Activated T-helper 2 cell treated with anti-CD3 and anti-CD28 coated beads, Interferon-gamma antibody, Interleukin-2, Interleukin-4, amounts not matched to agents 10 μg/mL and 5 μg/mL and 100 μg/mL, durations not matched to agents 14 hours and 24 hours and 36 hours (primary cell): Measurements from ENCODE around the gene RER1. TPM values are rescaled to one million over a fixed set of nuclear protein-coding genes. Genes with fewer than 3 reads are reported as not detected.

Experiments
- DNase-seq: peaks from one replicate; pipeline ENCODE4 v3.0.0; 2021; ENCODE audit warnings: low spot score
- H3K27ac Mint-ChIP-seq: one replicate; pipeline ENCODE4 v1.8.0; 2021; ENCODE audit warnings: mixed read lengths
- H3K27me3 Mint-ChIP-seq: one replicate; pipeline ENCODE4 v1.8.0; 2021; ENCODE audit warnings: low read depth, mixed read lengths
- H3K36me3 Mint-ChIP-seq: one replicate; pipeline ENCODE4 v1.8.0; 2021; ENCODE audit warnings: low read depth, mixed read lengths
- H3K4me1 Mint-ChIP-seq: one replicate; pipeline ENCODE4 v1.8.0; 2021; ENCODE audit warnings: low read depth, mixed read lengths
- H3K4me3 Mint-ChIP-seq: one replicate; pipeline ENCODE4 v1.8.0; 2021; ENCODE audit warnings: low read depth, mild to moderate bottlenecking, moderate library complexity, mixed read lengths
- H3K9me3 Mint-ChIP-seq: one replicate; pipeline ENCODE4 v1.8.0; 2021; ENCODE audit warnings: mixed read lengths
- intact Hi-C: fragments of 100-400 bp; cut with micrococcal nuclease; formaldehyde crosslinking; loops from one replicate; pipeline ENCODE4 v1.15.1; 2023
- total RNA-seq: library from RNA; stranded (reverse); gene quantifications from 2 replicates; pipeline ENCODE4 v1.2.3, GENCODE V29; 2022

The RER1 gene
- total RNA-seq, 1 donor from 2014 or later: 142 TPM

GRCh38 chr1:2376261-2376741 lies 15.3 kb upstream of the RER1 start:
- no peak overlapping the region for H3K27ac Mint-ChIP-seq
- H3K9me3 Mint-ChIP-seq: no peaks in the 10 kb centered on the region
- H3K4me3 Mint-ChIP-seq: no peak overlapping the region
- DNase-seq: no peak
- intact Hi-C loops: no loop called here
- H3K36me3 Mint-ChIP-seq: no peaks in the 10 kb centered on the region
- no peaks in the 10 kb centered on the region for H3K27me3 Mint-ChIP-seq
- H3K4me1 Mint-ChIP-seq: no peaks in the 10 kb centered on the region

- DNase-seq: no peak
- intact Hi-C loops: no loop called here
- no peaks in the 10 kb centered on the region for H3K9me3 Mint-ChIP-seq
- no peak overlapping the region for H3K4me3 Mint-ChIP-seq
- no peaks in the 10 kb centered on the region for H3K4me1 Mint-ChIP-seq
- no peaks in the 10 kb centered on the region for H3K36me3 Mint-ChIP-seq
- no peaks in the 10 kb centered on the region for H3K27me3 Mint-ChIP-seq
- no peak overlapping the region for H3K27ac Mint-ChIP-seq
These were observed 14.5 kb upstream of the RER1 start for GRCh38 chr1:2376931-2377672.

GRCh38 chr1:2377751-2378440 lies 13.7 kb upstream of the RER1 start:
- Mint-ChIP-seq H3K27ac (no peak overlapping the region), H3K36me3 (no peaks in the 10 kb centered on the region), H3K27me3 (no peaks in the 10 kb centered on the region), H3K4me1 (no peaks in the 10 kb centered on the region), H3K4me3 (no peak overlapping the region), H3K9me3 (no peaks in the 10 kb centered on the region)
- no peak for DNase-seq
- intact Hi-C loops: no loop called here

GRCh38 chr1:2378441-2378851 lies 13.2 kb upstream of the RER1 start:
- no peak overlapping the region for H3K4me3 Mint-ChIP-seq
- no peaks in the 10 kb centered on the region for H3K27me3 Mint-ChIP-seq
- H3K27ac Mint-ChIP-seq: no peak overlapping the region
- no peaks in the 10 kb centered on the region for H3K9me3 Mint-ChIP-seq
- DNase-seq: no peak
- H3K4me1 Mint-ChIP-seq: no peaks in the 10 kb centered on the region
- H3K36me3 Mint-ChIP-seq: no peaks in the 10 kb centered on the region
- intact Hi-C loops: no loop called here

GRCh38 chr1:2378956-2379732 lies 12.5 kb upstream of the RER1 start:
- Mint-ChIP-seq H3K36me3 (no peaks in the 10 kb centered on the region), H3K9me3 (no peaks in the 10 kb centered on the region), H3K4me1 (no peaks in the 10 kb centered on the region), H3K27ac (no peak overlapping the region), H3K4me3 (no peak overlapping the region), H3K27me3 (no peaks in the 10 kb centered on the region)
- intact Hi-C loops: no loop called here
- no peak for DNase-seq

GRCh38 chr1:2379733-2380404 lies 11.8 kb upstream of the RER1 start:
- Mint-ChIP-seq H3K9me3 (no peaks in the 10 kb centered on the region), H3K36me3 (no peaks in the 10 kb centered on the region), H3K27me3 (no peaks in the 10 kb centered on the region), H3K27ac (no peak overlapping the region), H3K4me1 (no peaks in the 10 kb centered on the region), H3K4me3 (no peak overlapping the region)
- intact Hi-C loops: loop anchor here (10.0 kb wide), 1 partner anchor 85 kb away; no protein-coding TSS in a partner anchor
- DNase-seq: no peak

GRCh38 chr1:2380816-2381591 lies 10.6 kb upstream of the RER1 start:
- Mint-ChIP-seq H3K4me3 (no peak overlapping the region), H3K9me3 (no peaks in the 10 kb centered on the region), H3K4me1 (no peaks in the 10 kb centered on the region), H3K27me3 (no peaks in the 10 kb centered on the region), H3K27ac (no peak overlapping the region), H3K36me3 (no peaks in the 10 kb centered on the region)
- no peak for DNase-seq
- intact Hi-C loops: loop anchor here (1.0 to 10.0 kb wide), 2 partner anchors 86 to 186 kb away; no protein-coding TSS in a partner anchor

- Mint-ChIP-seq H3K4me3 (no peak overlapping the region), H3K27me3 (no peaks in the 10 kb centered on the region), H3K36me3 (no peaks in the 10 kb centered on the region), H3K9me3 (no peaks in the 10 kb centered on the region), H3K4me1 (no peaks in the 10 kb centered on the region), H3K27ac (no peak overlapping the region)
- DNase-seq: peak; percentile 67
- intact Hi-C loops: loop anchor here (1.0 to 10.0 kb wide), 3 partner anchors 87 to 187 kb away; no protein-coding TSS in a partner anchor
These were observed 9.7 kb upstream of the RER1 start for GRCh38 chr1:2381741-2382620.

- no peaks in the 10 kb centered on the region for H3K36me3 Mint-ChIP-seq
- no peak overlapping the region for H3K4me3 Mint-ChIP-seq
- H3K4me1 Mint-ChIP-seq: no peaks in the 10 kb centered on the region
- DNase-seq: no peak
- H3K27ac Mint-ChIP-seq: no peak overlapping the region
- H3K9me3 Mint-ChIP-seq: no peaks in the 10 kb centered on the region
- intact Hi-C loops: loop anchor here (1.0 to 10.0 kb wide), 2 partner anchors 88 to 183 kb away; no protein-coding TSS in a partner anchor
- H3K27me3 Mint-ChIP-seq: no peaks in the 10 kb centered on the region
These were observed 8.8 kb upstream of the RER1 start for GRCh38 chr1:2382621-2383361.

GRCh38 chr1:2383576-2383975 lies 8.1 kb upstream of the RER1 start:
- Mint-ChIP-seq H3K27me3 (no peaks in the 10 kb centered on the region), H3K9me3 (no peaks in the 10 kb centered on the region), H3K36me3 (no peaks in the 10 kb centered on the region), H3K27ac (no peak overlapping the region), H3K4me3 (no peak overlapping the region), H3K4me1 (no peaks in the 10 kb centered on the region)
- intact Hi-C loops: loop anchor here (10.0 kb wide), 1 partner anchor 89 kb away; no protein-coding TSS in a partner anchor
- DNase-seq: no peak
